HG03039 (cell line): ENCODE results near the gene ZNF132.
A peak's percentile ranks its signal among the peaks of the same experiment; 100 is the strongest.
"Not testable (repeated sequence)": the region's sequence is repeated elsewhere in the genome, so short reads cannot be mapped to it uniquely, and the experiment has no call there.

ENCODE experiments used
- ATAC-seq: cut with Tn5 transposase; IDR thresholded peaks from one replicate; pipeline ENCODE4 v1.9.1; 2021; ENCODE audit warnings: mild to moderate bottlenecking, moderate library complexity; ENCODE audit not compliant: unreplicated experiment

The ZNF132 gene

DNA sequence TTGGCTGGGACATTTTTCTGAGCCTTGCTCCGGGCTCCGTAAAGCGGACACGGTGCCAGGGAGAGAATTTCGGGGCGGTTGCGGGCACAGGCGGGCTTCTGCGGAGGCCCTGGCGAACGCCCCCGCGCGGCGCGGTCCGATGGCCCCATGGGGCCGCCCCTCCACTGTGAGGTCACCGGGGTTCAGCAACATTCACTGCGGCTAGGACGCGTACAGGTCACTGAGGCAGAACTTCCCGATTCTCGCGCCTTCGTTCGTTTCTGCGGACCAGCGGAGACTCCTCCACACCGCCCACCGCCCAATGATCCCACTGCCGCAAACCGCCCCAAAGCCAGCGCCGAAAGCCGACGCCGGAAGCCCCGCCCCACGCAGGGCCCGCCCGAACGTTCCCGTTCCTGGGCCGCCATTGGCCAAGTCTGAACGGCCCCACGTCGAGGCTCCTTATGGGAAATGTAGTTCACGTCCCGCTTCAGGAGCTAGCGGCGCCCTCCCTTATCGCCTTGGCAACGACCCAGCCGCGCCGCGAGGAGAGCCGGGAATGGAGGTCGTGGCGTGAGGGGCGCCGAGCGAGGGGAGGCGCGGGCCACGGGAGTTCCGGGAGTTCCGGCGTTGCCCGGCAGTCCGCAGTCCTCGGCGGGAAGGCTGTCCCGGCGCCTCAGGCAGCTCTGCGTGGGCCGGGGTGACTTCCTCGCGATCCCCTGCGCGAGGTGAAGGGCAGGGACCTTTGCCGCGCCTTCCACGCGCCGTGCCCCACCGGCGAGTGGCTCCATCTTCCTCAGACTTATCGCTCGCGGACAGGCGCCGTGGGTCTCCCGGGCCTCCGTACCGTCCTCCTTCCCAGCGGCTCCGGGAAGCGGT is 31.6 kb downstream of the ZNF132 start, which contains the start of gene ZNF584:
Gene ZNF584, plus strand, starts transcription at position 498 of the 858 bp plus-strand sequence. CDS start 499 bp downstream, outside the sequence.
- ATAC-seq, result peak; percentile 85

- no peak for ATAC-seq
Observed at GRCh38 chr19:58407658-58408151, 32.2 kb downstream of the ZNF132 start.

- ATAC-seq, result no peak
Observed at GRCh38 chr19:58406818-58407657, 32.9 kb downstream of the ZNF132 start.

DNA sequence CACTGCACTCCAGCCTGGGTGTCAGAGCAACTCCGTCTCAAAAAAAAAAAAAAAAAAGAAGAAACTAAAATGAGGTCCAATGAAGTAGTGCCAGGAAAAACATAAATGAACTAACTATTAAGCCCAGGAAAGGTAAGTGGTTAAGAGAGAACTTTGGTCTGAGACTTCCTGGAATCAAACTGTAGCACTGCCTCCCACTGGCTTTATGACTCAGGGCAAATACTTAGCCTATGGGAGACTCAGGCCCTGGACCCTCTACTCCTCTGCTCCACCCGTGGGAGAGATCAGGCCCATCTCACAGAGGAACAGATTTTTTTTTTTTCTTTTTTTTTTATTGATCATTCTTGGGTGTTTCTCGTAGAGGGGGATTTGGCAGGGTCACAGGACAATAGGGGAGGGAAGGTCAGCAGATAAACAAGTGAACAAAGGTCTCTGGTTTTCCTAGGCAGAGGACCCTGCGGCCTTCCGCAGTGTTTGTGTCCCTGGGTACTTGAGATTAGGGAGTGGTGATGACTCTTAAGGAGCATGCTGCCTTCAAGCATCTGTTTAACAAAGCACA is 36.0 kb downstream of the ZNF132 start:
- ATAC-seq, result not testable (repeated sequence)

- no peak for ATAC-seq
Observed at GRCh38 chr19:58401840-58402421, 38.0 kb downstream of the ZNF132 start.

DNA sequence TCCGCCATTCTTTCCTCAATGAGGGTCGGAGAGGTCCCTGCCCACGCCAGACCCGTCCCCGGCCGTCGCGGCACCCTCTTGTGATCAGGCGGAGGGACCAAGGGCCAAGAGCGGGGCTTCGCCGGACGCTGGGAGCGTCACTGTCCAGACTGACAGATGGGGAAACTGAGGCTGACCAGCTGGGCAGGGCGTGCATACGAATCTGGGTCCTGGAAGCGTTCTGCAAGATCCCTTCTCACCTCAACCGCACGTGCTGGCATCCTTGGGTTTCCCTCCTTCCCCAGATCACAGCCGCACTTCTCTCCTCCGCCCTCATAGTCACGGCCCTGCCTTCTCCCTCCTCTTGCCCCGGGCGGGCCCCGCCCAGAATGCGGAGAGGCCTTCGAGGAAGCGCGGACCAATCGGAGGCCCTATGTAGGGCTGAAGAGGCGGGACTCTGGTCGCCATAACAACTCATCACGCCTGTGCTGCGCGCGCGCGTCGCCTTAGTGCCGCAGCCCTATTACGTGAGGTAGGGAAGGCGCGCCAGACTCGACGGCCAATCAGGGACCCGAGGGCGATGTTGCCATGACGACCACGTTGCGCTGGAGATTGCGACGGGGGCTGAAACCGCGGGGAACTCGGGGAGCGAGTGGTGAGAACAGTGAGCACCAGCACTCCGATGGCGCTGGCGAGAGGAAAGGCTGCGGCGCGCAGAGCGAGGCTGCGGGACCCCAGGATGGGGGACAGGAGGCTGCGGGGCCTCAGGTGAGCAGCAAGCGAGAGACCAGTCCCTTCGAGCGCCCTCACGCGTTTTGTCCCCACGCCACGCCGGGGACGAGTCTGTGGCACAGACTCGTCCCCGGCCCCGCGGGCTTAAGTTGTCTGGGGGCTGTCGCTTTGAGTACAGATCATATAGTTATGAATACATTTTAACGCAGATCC is 38.8 kb downstream of the ZNF132 start:
- ATAC-seq, result peak; percentile 95

DNA sequence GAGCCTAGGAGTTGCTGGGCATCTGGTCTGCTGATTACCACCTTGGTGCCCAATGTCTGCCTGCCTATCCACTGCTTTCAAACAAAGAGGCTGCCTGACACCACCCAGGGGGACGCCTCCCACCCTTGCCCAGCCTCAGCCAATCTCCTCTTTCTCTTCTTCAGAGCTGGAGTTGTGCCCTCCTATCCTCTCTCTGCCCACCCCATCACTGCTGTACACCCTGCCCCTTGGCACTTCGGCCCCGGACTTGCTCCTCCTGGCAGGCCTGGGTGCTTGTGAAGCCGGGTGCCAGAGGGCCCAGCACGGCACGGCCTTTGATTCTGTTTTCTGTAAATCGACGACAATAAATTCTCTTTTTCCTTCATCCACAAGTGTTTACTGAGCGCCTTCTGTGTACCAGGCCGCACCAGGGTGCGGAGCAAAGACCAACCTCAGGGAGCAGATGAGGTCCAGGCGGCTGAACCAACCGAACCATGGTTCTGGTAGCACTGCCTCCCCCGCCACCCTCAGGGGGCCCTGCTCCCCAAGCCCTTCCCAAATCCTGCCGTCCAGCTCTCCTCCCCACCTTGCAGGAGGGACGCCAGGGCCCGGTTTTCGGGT is 39.5 kb downstream of the ZNF132 start:
- ATAC-seq, result no peak

DNA sequence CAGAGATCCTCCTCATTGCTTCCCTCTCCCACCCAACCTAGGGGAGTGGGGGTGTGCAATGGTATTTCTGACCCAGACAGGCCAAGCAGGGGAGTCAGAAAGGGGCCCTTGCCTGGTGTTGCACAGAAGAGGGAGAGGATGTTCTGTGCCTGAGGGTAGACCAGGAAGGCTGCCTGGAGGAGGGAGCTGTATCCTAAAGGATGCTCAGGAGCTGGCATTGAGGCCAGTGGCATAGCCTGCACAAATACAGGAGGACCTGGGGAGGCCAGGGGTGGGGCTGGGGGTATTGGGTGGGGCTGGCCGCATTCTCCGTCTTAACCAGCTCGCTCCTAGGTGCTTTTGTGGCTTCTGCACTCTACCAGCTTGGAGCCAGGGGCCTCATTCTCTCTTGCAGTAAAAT is 40.0 kb downstream of the ZNF132 start:
- ATAC-seq, result no peak

DNA sequence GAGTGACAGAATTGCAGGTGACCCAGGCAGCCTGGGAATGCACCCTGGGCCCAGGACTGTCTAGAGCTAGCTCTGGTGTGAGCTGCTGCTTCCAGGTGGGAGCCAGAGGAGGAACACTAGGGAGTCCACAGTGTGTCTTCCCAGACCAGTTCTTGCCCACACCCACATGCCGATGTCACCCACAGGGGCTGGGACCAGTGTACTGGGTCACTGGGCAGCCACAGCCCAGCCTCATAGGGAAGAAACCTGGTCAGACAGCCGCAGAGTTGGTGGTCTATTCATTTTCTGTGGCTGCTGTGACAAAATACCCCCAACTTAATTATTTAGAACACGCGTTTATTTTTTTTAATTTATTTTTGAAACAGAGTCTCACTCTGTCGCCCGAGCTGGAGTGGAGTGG is 41.4 kb downstream of the ZNF132 start:
- no peak for ATAC-seq

GRCh38 chr19:58398087-58398486 is 41.9 kb downstream of the ZNF132 start:
- ATAC-seq, result no peak

DNA sequence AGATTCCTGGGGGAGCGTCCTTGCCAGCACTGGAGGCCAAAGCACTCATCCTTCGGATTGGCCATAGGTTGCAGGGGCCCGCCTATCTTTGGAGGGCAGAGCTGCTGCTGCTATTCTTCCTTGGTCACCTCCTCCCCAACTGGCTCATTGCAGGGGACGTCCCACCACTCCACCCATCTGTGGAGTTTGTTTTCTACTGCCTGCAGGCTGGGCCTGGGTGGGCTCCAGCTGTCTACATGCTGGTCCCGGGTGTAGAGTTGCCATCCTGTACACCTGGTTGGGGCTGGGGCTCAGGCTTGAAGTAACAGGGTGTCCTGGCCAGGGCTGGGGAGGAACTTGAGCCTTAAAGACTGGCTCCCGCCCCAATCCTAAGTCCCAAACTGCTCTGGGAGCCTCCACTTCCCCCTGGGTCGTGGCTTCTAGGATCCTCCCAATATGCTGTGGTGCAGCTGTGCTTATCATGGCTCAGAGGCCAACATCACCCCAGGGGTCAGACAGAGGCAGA is 42.4 kb downstream of the ZNF132 start:
- no peak for ATAC-seq

- ATAC-seq, result no peak
Observed at GRCh38 chr19:58396691-58397532, 43.0 kb downstream of the ZNF132 start.

DNA sequence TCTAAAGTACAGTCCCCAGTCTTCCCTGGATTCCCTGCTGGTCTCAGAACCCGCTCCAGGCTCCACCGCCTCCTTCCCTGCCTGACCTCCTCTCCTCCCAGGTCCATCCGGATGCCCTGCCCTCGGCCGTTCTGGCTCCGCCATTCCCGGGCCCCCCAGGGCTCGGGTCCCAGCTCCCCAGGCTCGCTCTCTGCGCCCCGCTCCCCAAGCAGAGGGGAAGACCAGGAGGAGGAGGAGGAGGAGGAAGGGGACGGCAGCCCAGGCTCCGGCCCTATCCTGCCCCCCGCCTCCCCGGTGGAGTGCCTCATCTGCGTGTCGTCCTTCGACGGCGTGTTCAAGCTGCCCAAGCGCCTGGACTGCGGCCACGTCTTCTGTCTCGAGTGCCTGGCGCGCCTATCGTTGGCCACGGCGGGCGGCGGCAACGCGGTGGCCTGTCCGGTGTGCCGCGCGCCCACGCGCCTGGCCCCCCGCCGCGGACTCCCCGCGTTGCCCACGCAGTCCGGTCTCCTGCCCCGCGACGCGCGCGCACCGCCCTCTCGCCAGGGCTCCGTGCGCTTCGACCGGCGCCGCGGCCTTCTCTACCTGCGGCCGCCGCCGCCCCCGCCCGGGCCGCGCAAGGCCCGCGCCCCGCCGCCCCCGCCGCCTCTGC is 43.9 kb downstream of the ZNF132 start:
- ATAC-seq, result no peak

- ATAC-seq, result no peak
Observed at GRCh38 chr19:58395220-58395978, 44.6 kb downstream of the ZNF132 start, which contains the start of gene RNF225. Gene RNF225, plus strand, starts transcription at chr19:58395656. Its CDS starts 434 bp downstream, at chr19:58396090.

DNA sequence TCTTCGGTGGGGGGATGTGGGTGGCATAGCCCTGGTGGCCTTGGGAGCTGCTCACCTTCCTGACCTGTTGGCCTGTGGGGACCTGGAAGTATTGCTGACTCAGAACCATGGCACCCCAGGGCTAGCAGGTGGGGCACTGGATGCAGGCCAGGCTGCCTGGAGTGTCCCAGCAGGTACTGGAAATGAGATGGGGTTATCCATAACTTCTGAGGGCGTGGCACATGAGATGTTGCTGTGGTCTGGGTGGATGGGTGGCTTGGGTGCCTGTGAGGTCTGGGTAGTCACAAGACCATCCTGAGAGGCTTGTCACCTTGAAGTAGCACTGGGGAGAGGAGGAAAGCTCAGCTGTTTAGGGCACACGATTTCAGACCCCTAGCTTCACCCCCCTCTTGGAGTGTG is 45.1 kb downstream of the ZNF132 start:
- no peak for ATAC-seq

- no peak for ATAC-seq
Observed at GRCh38 chr19:58393725-58394033, 46.3 kb downstream of the ZNF132 start.
